GM18858 (cell line): Measurements from ENCODE around the gene CYP2J2.
"Not testable (repeated sequence)": the region's sequence is repeated elsewhere in the genome, so short reads cannot be mapped to it uniquely, and the experiment has no call there.

Experiments
- ATAC-seq: cut with Tn5 transposase; IDR thresholded peaks from one replicate; pipeline ENCODE4 v1.9.1; 2021; ENCODE audit not compliant: unreplicated experiment

CYP2J2 gene

GRCh38 chr1:59877108-59877682 lies 49.4 kb downstream of the CYP2J2 start:
- no peak for ATAC-seq

- ATAC-seq, result no peak
Observed at GRCh38 chr1:59871746-59872145, 54.8 kb downstream of the CYP2J2 start.

- ATAC-seq, result no peak
Observed at GRCh38 chr1:59866462-59866861, 60.1 kb downstream of the CYP2J2 start.

- ATAC-seq, result no peak
Observed at GRCh38 chr1:59857679-59858354, 68.8 kb downstream of the CYP2J2 start.

- no peak for ATAC-seq
Observed at GRCh38 chr1:59856725-59857338, 69.7 kb downstream of the CYP2J2 start.

DNA sequence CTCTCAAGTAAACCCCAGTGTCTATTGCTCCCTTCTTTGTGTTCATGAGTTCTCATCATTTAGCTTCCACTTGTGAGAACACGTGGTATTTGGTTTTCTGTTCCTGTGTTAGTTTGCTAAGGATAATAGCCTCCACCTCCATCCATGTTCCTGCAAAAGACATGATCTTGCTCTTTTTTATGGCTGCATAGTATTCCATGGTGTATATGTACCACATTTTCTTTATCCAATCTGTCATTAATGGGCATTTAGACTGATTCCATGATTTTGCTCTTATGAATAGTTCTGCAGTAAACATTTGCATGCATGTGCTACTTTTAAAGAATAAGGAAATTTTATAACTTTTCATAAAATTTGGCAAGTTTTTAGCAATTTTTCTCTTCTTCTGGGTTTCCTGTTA lies 71.3 kb downstream of the CYP2J2 start:
- ATAC-seq, result not testable (repeated sequence)

GRCh38 chr1:59852117-59852516 lies 74.5 kb downstream of the CYP2J2 start:
- ATAC-seq, result no peak

DNA sequence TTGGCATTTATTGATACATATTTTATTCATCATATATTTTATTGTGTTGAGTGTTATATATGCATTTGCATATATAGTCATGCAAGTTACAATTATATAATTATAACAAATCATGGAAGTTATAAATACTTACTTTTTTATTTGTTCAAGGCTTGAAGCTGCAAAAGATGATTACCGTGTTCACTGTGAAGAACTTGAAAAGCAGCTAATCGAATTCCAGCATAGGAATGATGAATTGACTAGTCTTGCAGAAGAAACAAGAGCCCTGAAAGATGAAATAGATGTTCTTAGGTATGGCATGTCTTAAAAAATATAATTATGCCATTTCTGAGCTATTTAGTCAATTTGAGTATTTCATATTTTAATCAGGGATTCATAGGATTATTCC lies 79.7 kb downstream of the CYP2J2 start:
- no peak for ATAC-seq

DNA sequence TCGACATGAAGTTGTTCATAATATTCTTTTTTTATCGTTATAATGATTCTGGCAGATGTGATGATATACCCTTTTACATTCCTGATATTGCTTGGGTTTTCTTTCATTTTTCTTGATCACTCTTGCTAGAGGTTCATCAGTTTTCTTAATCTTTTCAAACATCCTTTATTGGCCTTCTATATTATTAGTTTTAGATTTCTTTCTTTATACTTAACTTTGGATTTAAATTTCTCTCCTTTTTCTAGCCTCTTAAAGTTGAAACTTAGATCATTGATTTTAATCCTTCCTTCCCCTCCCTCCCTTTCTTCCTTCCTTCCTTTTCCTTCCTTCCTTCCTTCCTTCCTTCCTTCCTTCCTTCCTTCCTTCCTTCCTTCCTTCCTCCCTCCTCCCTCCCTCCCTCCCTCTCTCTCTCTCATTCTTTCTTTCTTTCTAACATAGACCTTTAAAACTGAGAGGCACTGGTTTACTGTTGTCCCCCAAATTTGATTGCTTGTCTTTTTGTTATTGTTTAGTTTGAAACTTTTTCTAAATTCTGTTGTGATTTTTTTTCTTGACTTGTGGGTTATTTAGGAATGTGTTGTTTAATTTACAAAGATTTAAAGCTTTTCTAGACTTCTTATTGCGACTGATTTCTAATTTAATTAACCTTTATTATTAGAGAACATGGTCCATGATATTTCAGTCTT lies 80.2 kb downstream of the CYP2J2 start:
- ATAC-seq, result no peak

DNA sequence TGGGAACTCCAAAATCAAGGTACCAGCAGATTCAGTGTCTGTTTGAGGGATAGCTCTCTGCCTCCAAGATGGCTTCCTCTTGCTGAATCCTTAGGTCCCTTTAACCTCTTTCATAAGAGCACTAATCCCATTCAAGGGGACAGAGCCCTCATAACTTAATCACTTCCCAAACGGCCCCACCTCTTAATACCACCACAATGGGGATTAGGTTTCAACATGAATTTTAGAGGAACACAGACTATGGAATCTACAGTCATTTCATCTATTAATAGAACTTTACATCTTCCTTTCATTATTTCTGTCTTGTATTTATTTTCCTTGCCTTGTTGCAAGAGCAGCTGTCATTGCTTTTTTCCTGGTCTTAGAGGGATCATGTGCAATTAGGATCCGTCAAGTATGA lies 81.5 kb downstream of the CYP2J2 start:
- no peak for ATAC-seq
